GM23338 (cell line): Measurements from ENCODE around the gene DPYSL3. TPM values are rescaled to one million over a fixed set of nuclear protein-coding genes. Genes with fewer than 3 reads are reported as not detected.

Experiments
- ATAC-seq: fragments of 200-7000 bp; cut with Tn5 transposase; 3 replicates; pipeline ENCODE4 v1.9.1; 2020
- DNase-seq: peaks from one replicate; pipeline ENCODE4 v3.0.0-alpha.2; 2015; ENCODE audit warnings: low spot score
- H2AFZ ChIP-seq: fragments of 200-600 bp; sonication (generic); 2 replicates; pipeline ENCODE4 v1.8.0; 2016; ENCODE audit warnings: antibody characterized with exemption, mild to moderate bottlenecking, moderate library complexity
- H3F3A ChIP-seq: fragments of 200-600 bp; sonication (generic); replicated peaks from 2 replicates; pipeline ENCODE4 v1.8.0; 2017; ENCODE audit warnings: antibody characterized with exemption, mixed run types, low read depth
- H3K27ac ChIP-seq: fragments of 200-600 bp; sonication (generic); 2 replicates; pipeline ENCODE4 v1.6.1; 2016; ENCODE audit warnings: low read depth
- H3K27me3 ChIP-seq: fragments of 200-600 bp; sonication (generic); 2 replicates; pipeline ENCODE4 v1.8.0; 2016; ENCODE audit warnings: mild to moderate bottlenecking, mixed run types, moderate library complexity; ENCODE audit not compliant: insufficient read depth
- H3K36me3 ChIP-seq: fragments of 200-600 bp; sonication (generic); 2 replicates; pipeline ENCODE4 v1.8.0; 2016; ENCODE audit warnings: mild to moderate bottlenecking; ENCODE audit not compliant: insufficient read depth
- H3K4me1 ChIP-seq: fragments of 200-600 bp; sonication (generic); 2 replicates; pipeline ENCODE4 v1.8.0; 2016; ENCODE audit warnings: mild to moderate bottlenecking, moderate library complexity; ENCODE audit not compliant: insufficient read depth
- H3K4me2 ChIP-seq: fragments of 200-600 bp; sonication (generic); 2 replicates; pipeline ENCODE4 v1.7.1; 2017; ENCODE audit warnings: mixed run types
- H3K4me3 ChIP-seq: fragments of 200-600 bp; sonication (generic); 2 replicates; pipeline ENCODE4 v1.6.1; 2016; ENCODE audit warnings: mixed run types
- H3K79me2 ChIP-seq: fragments of 200-600 bp; sonication (generic); replicated peaks from 2 replicates; pipeline ENCODE4 v1.8.0; 2017; ENCODE audit warnings: mild to moderate bottlenecking; ENCODE audit not compliant: insufficient read depth
- H3K9me2 ChIP-seq: fragments of 200-600 bp; sonication (generic); 2 replicates; pipeline ENCODE4 v1.8.0; 2017; ENCODE audit not compliant: insufficient read depth
- H4K20me1 ChIP-seq: fragments of 200-600 bp; sonication (generic); replicated peaks from 2 replicates; pipeline ENCODE4 v1.8.0; 2017; ENCODE audit warnings: mild to moderate bottlenecking; ENCODE audit not compliant: insufficient read depth
- H3K27ac Mint-ChIP-seq: 2 replicates; pipeline ENCODE4 v1.8.0; 2020; ENCODE audit warnings: inconsistent platforms, mild to moderate bottlenecking, moderate library complexity, mixed read lengths
- H3K27me3 Mint-ChIP-seq: 3 replicates; pipeline ENCODE4 v1.8.0; 2022; ENCODE audit warnings: low read depth, mild to moderate bottlenecking, moderate library complexity, mixed read lengths, inconsistent platforms; ENCODE audit not compliant: insufficient read depth, poor library complexity
- H3K36me3 Mint-ChIP-seq: 3 replicates; pipeline ENCODE4 v1.8.0; 2021; ENCODE audit warnings: low read depth, mild to moderate bottlenecking, inconsistent platforms, moderate library complexity, mixed read lengths
- H3K4me1 Mint-ChIP-seq: 3 replicates; pipeline ENCODE4 v1.8.0; 2020; ENCODE audit warnings: mild to moderate bottlenecking, inconsistent platforms, mixed read lengths
- H3K4me3 Mint-ChIP-seq: 3 replicates; pipeline ENCODE4 v1.8.0; 2021; ENCODE audit warnings: moderate library complexity, mild to moderate bottlenecking, inconsistent platforms, mixed read lengths
- H3K9me3 Mint-ChIP-seq: 3 replicates; pipeline ENCODE4 v1.8.0; 2020; ENCODE audit warnings: moderate library complexity, mild to moderate bottlenecking, inconsistent platforms, mixed read lengths
- CREB1 ChIP-seq: fragments of 250-450 bp; sonication (Bioruptor Pico); IDR thresholded peaks from 2 replicates; pipeline ENCODE4 v1.5.0; 2020; ENCODE audit warnings: low read depth, mild to moderate bottlenecking, moderate library complexity
- CTCF ChIP-seq, 2 experiments: fragments of 200-600 bp in 1 of 2; sonication (generic) in 1 of 2; conservative IDR thresholded peaks; 2 replicates each; pipeline versions ENCODE4 v1.5.1 to v1.6.1; 2016 to 2017; ENCODE audit warnings: antibody characterized with exemption in 2 of 2, low read depth in 2 of 2, mild to moderate bottlenecking in 2 of 2, moderate library complexity in 1 of 2
- ETS1 ChIP-seq: IDR thresholded peaks from 2 replicates; pipeline ENCODE4 v1.6.1; 2016; ENCODE audit warnings: antibody characterized with exemption
- EZH2 ChIP-seq: fragments of 200-600 bp; sonication (generic); IDR thresholded peaks from one replicate; pipeline ENCODE4 v1.8.0; 2017; ENCODE audit warnings: antibody characterized with exemption, mild to moderate bottlenecking, low read depth; ENCODE audit not compliant: unreplicated experiment
- EZH2phosphoT487 ChIP-seq: fragments of 200-600 bp; sonication (generic); IDR thresholded peaks from one replicate; pipeline ENCODE4 v1.8.1; 2018; ENCODE audit warnings: antibody characterized with exemption; ENCODE audit not compliant: unreplicated experiment
- JUNB ChIP-seq: IDR thresholded peaks from one replicate; pipeline ENCODE4 v1.6.1; 2016; ENCODE audit warnings: antibody characterized with exemption; ENCODE audit not compliant: unreplicated experiment
- NANOG ChIP-seq: IDR thresholded peaks from 2 replicates; pipeline ENCODE4 v1.6.1; 2016; ENCODE audit warnings: antibody characterized with exemption, borderline replicate concordance
- POLR2AphosphoS5 ChIP-seq: IDR thresholded peaks from 2 replicates; pipeline ENCODE4 v1.6.1; 2016; ENCODE audit warnings: antibody characterized with exemption, low read depth
- REST ChIP-seq: IDR thresholded peaks from one replicate; pipeline ENCODE4 v1.6.1; 2018; ENCODE audit warnings: antibody characterized with exemption; ENCODE audit not compliant: unreplicated experiment
- STAT1 ChIP-seq: IDR thresholded peaks from one replicate; pipeline ENCODE4 v1.6.1; 2016; ENCODE audit warnings: antibody characterized with exemption; ENCODE audit not compliant: unreplicated experiment
- ZNF114 ChIP-seq: fragments of 250-450 bp; sonication (Bioruptor Pico); IDR thresholded peaks from 2 replicates; pipeline ENCODE4 v1.5.0; 2020; ENCODE audit warnings: mild to moderate bottlenecking, moderate library complexity
- ZNF331 ChIP-seq: fragments of 250-450 bp; sonication (Bioruptor Pico); IDR thresholded peaks from 2 replicates; pipeline ENCODE4 v1.5.0; 2020; ENCODE audit warnings: low read depth, mild to moderate bottlenecking, moderate library complexity
- ZNF462 ChIP-seq: fragments of 250-450 bp; sonication (Bioruptor Pico); IDR thresholded peaks from 2 replicates; pipeline ENCODE4 v1.5.0; 2020; ENCODE audit warnings: mild to moderate bottlenecking, moderate library complexity
- polyA plus RNA-seq: library from polyadenylated mRNA; unstranded; fragments of >200 nt; fragmentation: Nextera tagmentation; extraction: Ambion mirVana; gene quantifications from 2 replicates; pipeline ENCODE4 v1.2.1, GENCODE V29; 2016
- total RNA-seq: library from RNA; depleted of rRNA; stranded (reverse); fragments of >200 nt; shearing (Covaris generic); gene quantifications from 2 replicates; pipeline ENCODE4 v1.2.3, GENCODE V29; 2014

The DPYSL3 gene
- total and polyA plus RNA-seq, 2 experiments from 2014 or later = 97.6 to 455 TPM

DNA sequence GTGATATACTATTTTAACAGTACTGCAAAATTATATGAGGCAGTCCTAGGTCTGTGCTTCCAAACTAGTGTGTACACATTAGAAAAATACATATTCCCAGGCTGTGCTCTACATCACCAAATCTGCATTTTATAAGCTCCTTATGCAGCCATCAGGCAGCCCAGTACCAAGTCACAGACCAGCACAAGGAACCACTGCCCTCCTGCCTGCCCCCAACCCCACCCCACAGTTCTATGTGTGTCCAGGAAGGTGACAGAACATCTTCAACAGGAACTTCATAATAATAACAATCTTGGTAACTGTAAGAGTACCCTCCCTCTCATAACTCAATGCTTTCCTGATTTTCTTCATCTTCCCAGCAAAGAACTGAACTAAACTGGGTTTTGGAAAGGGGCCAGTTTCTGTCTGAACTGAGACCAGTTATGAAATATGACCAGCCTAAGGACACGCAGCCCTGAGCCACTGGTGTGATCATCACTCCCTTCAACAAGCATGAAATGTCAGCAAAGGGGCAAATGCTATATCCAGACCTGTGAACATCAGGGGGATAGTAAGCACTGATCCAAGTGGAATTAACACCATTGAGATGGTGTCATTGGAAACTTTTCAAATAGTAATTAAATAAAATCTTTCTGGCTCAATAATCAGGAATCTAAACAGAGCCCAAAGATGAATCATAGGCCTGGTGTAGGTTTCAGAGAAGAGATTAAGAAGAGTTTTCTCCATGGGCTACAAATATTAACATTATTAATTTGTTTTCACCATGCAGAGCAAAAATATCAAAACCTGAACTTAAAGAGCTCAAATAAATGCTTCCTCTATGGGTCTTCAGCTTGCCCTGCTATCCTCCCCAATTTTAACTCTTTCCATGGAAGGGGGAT is 82.1 kb downstream of the DPYSL3 start:
- Mint-ChIP-seq H3K36me3 (peaks cover 51% of the 10 kb centered on the region), H3K27me3 (peaks cover 3% of the 10 kb centered on the region), H3K4me1 (peaks cover 35% of the 10 kb centered on the region), H3K9me3 (no peaks in the 10 kb centered on the region), H3K27ac (no peak overlapping the region), H3K4me3 (no peak overlapping the region)
- H3K36me3 ChIP-seq = peaks cover 29% of the 10 kb centered on the region
- H3K27ac ChIP-seq = 0 out of 2 replicates have a peak overlapping the region, but pooled peaks have one; percentile 47
- H3K9me2 ChIP-seq = 0 out of 2 replicates have a peak, but pooled peaks cover 2% of the 10 kb centered on the region
- peaks cover 72% of the 10 kb centered on the region for H4K20me1 ChIP-seq
- no peaks in the 10 kb centered on the region; the same call in 1 of the 2 replicates for H3F3A ChIP-seq
- no peak overlapping the region for H3K4me3 ChIP-seq
- no peak overlapping the region for H2AFZ ChIP-seq
- no peak for TF ChIP-seq CTCF (conservative IDR thresholded peaks at IDR 0.05; ENCODE audit: low read depth in 2 of 2)
- no peak for TF ChIP-seq STAT1
- no peak for TF ChIP-seq REST
- TF ChIP-seq ETS1 = no peak
- no peak for TF ChIP-seq POLR2AphosphoS5
- TF ChIP-seq ZNF331 (CRISPR knock-in tag) = no peak
- no peak for TF ChIP-seq ZNF114 (CRISPR knock-in tag)
- no peak for TF ChIP-seq JUNB
- TF ChIP-seq CREB1 (CRISPR knock-in tag) = no peak
- no peak for TF ChIP-seq NANOG
- no peak for TF ChIP-seq ZNF462 (CRISPR knock-in tag)
- no peak for TF ChIP-seq EZH2
- no peak for TF ChIP-seq EZH2phosphoT487
- ATAC-seq (no peak), DNase-seq (no peak)
- no peak overlapping the region for H3K4me2 ChIP-seq
- H3K4me1 ChIP-seq = peaks cover 27% of the 10 kb centered on the region
- no peaks in the 10 kb centered on the region for H3K27me3 ChIP-seq
- peaks cover 100% of the 10 kb centered on the region for H3K79me2 ChIP-seq
